ENCODE measurements around the gene HDAC8.

The HDAC8 gene

GRCh38 chrX:72308566-72309296, 263.9 kb downstream of the HDAC8 start:
- no peak overlapping the region for H3K27ac Mint-ChIP-seq
- peaks cover 14% of the 10 kb centered on the region for H3K27me3 Mint-ChIP-seq
- no peaks in the 10 kb centered on the region for H3K36me3 Mint-ChIP-seq
- H3K9me3 Mint-ChIP-seq: no peaks in the 10 kb centered on the region
- peaks cover 23% of the 10 kb centered on the region for H3K4me1 Mint-ChIP-seq
- H3K4me3 Mint-ChIP-seq: peak overlapping the region; percentile 76

- H3K4me1 Mint-ChIP-seq: peaks cover 23% of the 10 kb centered on the region
- H3K27ac Mint-ChIP-seq: no peak overlapping the region
- H3K36me3 Mint-ChIP-seq: no peaks in the 10 kb centered on the region
- peaks cover 15% of the 10 kb centered on the region for H3K27me3 Mint-ChIP-seq
- H3K9me3 Mint-ChIP-seq: no peaks in the 10 kb centered on the region
- peak overlapping the region; percentile 76 for H3K4me3 Mint-ChIP-seq
These were observed 264.5 kb downstream of the HDAC8 start for GRCh38 chrX:72308209-72308565.

- no peak overlapping the region for H3K27ac Mint-ChIP-seq
- no peaks in the 10 kb centered on the region for H3K36me3 Mint-ChIP-seq
- H3K4me1 Mint-ChIP-seq: peaks cover 23% of the 10 kb centered on the region
- peaks cover 18% of the 10 kb centered on the region for H3K27me3 Mint-ChIP-seq
- no peaks in the 10 kb centered on the region for H3K9me3 Mint-ChIP-seq
- H3K4me3 Mint-ChIP-seq: peak overlapping the region; percentile 63
These were observed 265.0 kb downstream of the HDAC8 start for GRCh38 chrX:72307646-72308051.

GRCh38 chrX:72306851-72307645, 265.6 kb downstream of the HDAC8 start:
- H3K27ac Mint-ChIP-seq: peak overlapping the region; percentile 17
- H3K27me3 Mint-ChIP-seq: peaks cover 22% of the 10 kb centered on the region
- H3K9me3 Mint-ChIP-seq: no peaks in the 10 kb centered on the region
- H3K36me3 Mint-ChIP-seq: no peaks in the 10 kb centered on the region
- H3K4me1 Mint-ChIP-seq: peaks cover 23% of the 10 kb centered on the region
- H3K4me3 Mint-ChIP-seq: peak overlapping the region; percentile 89

GRCh38 chrX:72306085-72306801, 266.4 kb downstream of the HDAC8 start:
- Mint-ChIP-seq H3K36me3 (no peaks in the 10 kb centered on the region), H3K4me1 (peaks cover 23% of the 10 kb centered on the region), H3K27ac (no peak overlapping the region), H3K9me3 (no peaks in the 10 kb centered on the region), H3K27me3 (peaks cover 23% of the 10 kb centered on the region), H3K4me3 (peak overlapping the region; percentile 74)

- Mint-ChIP-seq H3K9me3 (no peaks in the 10 kb centered on the region), H3K27me3 (peaks cover 25% of the 10 kb centered on the region), H3K36me3 (no peaks in the 10 kb centered on the region)
These were observed 267.2 kb downstream of the HDAC8 start, which contains the start of gene CITED1 for GRCh38 chrX:72305286-72306084. Gene CITED1, minus strand, starts transcription at chrX:72305914. Its CDS starts 3,045 bp downstream, at chrX:72302869.

GRCh38 chrX:72304877-72305276, 267.8 kb downstream of the HDAC8 start:
- peak overlapping the region; percentile 56 for H3K4me3 Mint-ChIP-seq
- no peaks in the 10 kb centered on the region for H3K36me3 Mint-ChIP-seq
- peaks cover 23% of the 10 kb centered on the region for H3K4me1 Mint-ChIP-seq
- H3K27me3 Mint-ChIP-seq: peaks cover 27% of the 10 kb centered on the region
- H3K27ac Mint-ChIP-seq: no peak overlapping the region
- H3K9me3 Mint-ChIP-seq: no peaks in the 10 kb centered on the region

More at GRCh38 chrX:72305286-72306084, 267.2 kb downstream of the HDAC8 start, which contains the start of gene CITED1:
- H3K4me3 Mint-ChIP-seq: peak within 1 kb of the TSS; percentile 89
- H3K27ac Mint-ChIP-seq: no peak within 1 kb of the TSS
- H3K4me1 Mint-ChIP-seq: peaks cover 23% of the 10 kb centered on the region

GRCh38 chrX:72301781-72302180, 270.9 kb downstream of the HDAC8 start:
- peaks cover 7% of the 10 kb centered on the region for H3K4me1 Mint-ChIP-seq
- no peak overlapping the region for H3K27ac Mint-ChIP-seq
- H3K9me3 Mint-ChIP-seq: no peaks in the 10 kb centered on the region
- H3K27me3 Mint-ChIP-seq: peaks cover 19% of the 10 kb centered on the region
- H3K36me3 Mint-ChIP-seq: no peaks in the 10 kb centered on the region
- H3K4me3 Mint-ChIP-seq: no peak overlapping the region

- Mint-ChIP-seq H3K36me3 (no peaks in the 10 kb centered on the region), H3K27ac (no peak overlapping the region), H3K4me1 (peaks cover 7% of the 10 kb centered on the region), H3K4me3 (no peak overlapping the region), H3K9me3 (no peaks in the 10 kb centered on the region), H3K27me3 (peaks cover 22% of the 10 kb centered on the region)
These were observed 272.6 kb downstream of the HDAC8 start for GRCh38 chrX:72299891-72300630.

GRCh38 chrX:72297953-72298730, 274.5 kb downstream of the HDAC8 start:
- Mint-ChIP-seq H3K27me3 (peaks cover 21% of the 10 kb centered on the region), H3K4me3 (no peak overlapping the region), H3K36me3 (no peaks in the 10 kb centered on the region), H3K27ac (no peak overlapping the region), H3K4me1 (no peaks in the 10 kb centered on the region), H3K9me3 (no peaks in the 10 kb centered on the region)

- no peak overlapping the region for H3K27ac Mint-ChIP-seq
- no peaks in the 10 kb centered on the region for H3K4me1 Mint-ChIP-seq
- no peaks in the 10 kb centered on the region for H3K36me3 Mint-ChIP-seq
- H3K4me3 Mint-ChIP-seq: no peak overlapping the region
- peaks cover 14% of the 10 kb centered on the region for H3K27me3 Mint-ChIP-seq
- no peaks in the 10 kb centered on the region for H3K9me3 Mint-ChIP-seq
These were observed 275.7 kb downstream of the HDAC8 start for GRCh38 chrX:72296991-72297390.

- H3K4me3 Mint-ChIP-seq: no peak overlapping the region
- H3K9me3 Mint-ChIP-seq: no peaks in the 10 kb centered on the region
- no peaks in the 10 kb centered on the region for H3K4me1 Mint-ChIP-seq
- no peaks in the 10 kb centered on the region for H3K36me3 Mint-ChIP-seq
- peaks cover 12% of the 10 kb centered on the region for H3K27me3 Mint-ChIP-seq
- no peak overlapping the region for H3K27ac Mint-ChIP-seq
These were observed 276.9 kb downstream of the HDAC8 start for GRCh38 chrX:72295745-72296144.

GRCh38 chrX:72294497-72294896, 278.1 kb downstream of the HDAC8 start:
- Mint-ChIP-seq H3K9me3 (no peaks in the 10 kb centered on the region), H3K4me3 (no peak overlapping the region), H3K36me3 (no peaks in the 10 kb centered on the region), H3K27ac (no peak overlapping the region), H3K4me1 (no peaks in the 10 kb centered on the region), H3K27me3 (peaks cover 11% of the 10 kb centered on the region)

- Mint-ChIP-seq H3K9me3 (no peaks in the 10 kb centered on the region), H3K27ac (no peak overlapping the region), H3K4me1 (no peaks in the 10 kb centered on the region), H3K27me3 (no peaks in the 10 kb centered on the region), H3K36me3 (no peaks in the 10 kb centered on the region), H3K4me3 (no peak overlapping the region)
These were observed 290.3 kb downstream of the HDAC8 start for GRCh38 chrX:72282302-72282701.
